K562 (cell line): ENCODE results near the gene NPM1. TPM values are rescaled to one million over a fixed set of nuclear protein-coding genes. Genes with fewer than 3 reads are reported as not detected.
A peak's percentile ranks its signal among the peaks of the same experiment; 100 is the strongest.

Experiments used
- ATAC-seq: fragments of 200-7000 bp; cut with Tn5 transposase; 3 replicates; pipeline ENCODE4 v1.9.1; 2020; ENCODE audit warnings: moderate library complexity
- BruUV-seq: library from RNA; stranded (reverse); fragments of 400-500 nt; replicated peaks from 2 replicates; lab custom pipeline; 2021; lab: Mats Ljungman, UMichigan
- CTCF ChIA-PET: fragments of 300-600 bp; formaldehyde crosslinking; extraction: SDS; loops from one replicate; lab custom pipeline; 2021; ENCODE audit warnings: low intra/inter-chr PET ratio; lab: Yijun Ruan, JAX
- POLR2A ChIA-PET: fragments of 300-600, 350-650 bp; sonication (Branson Sonifier 250); formaldehyde crosslinking; extraction: SDS; loops from one replicate; lab custom pipeline; 2021; ENCODE audit warnings: antibody characterized with exemption, inconsistent platforms; lab: Yijun Ruan, JAX
- DNase-seq, 4 experiments: peaks; one replicate each; pipeline versions ENCODE4 v3.0.0 to v3.0.0-alpha.2; 2011 to 2018; ENCODE audit warnings: low spot score in 3 of 4, mixed read lengths in 3 of 4; ENCODE audit errors: extremely low read depth in 1 of 4
- FAIRE-seq: peaks from 2 replicates; lab custom pipeline; 2011; peaks lifted over from hg19 to GRCh38; lab: Jason Lieb, UNC
- H2AFZ ChIP-seq: 2 replicates; pipeline ENCODE4 v1.6.0; 2011; ENCODE audit warnings: low read depth, low read length, control low read depth, inconsistent platforms
- H3K27ac ChIP-seq: fragments of 200-600 bp; 3 replicates; pipeline ENCODE4 v1.8.0; 2011; ENCODE audit warnings: low read depth, mild to moderate bottlenecking, control low read depth, inconsistent platforms, low read length, moderate library complexity, mixed read lengths; ENCODE audit errors: extremely low read depth
- H3K27me3 ChIP-seq, 2 experiments: fragments of 300-600 bp in 1 of 2; 2 replicates in 1 of 2; 3 replicates in 1 of 2; pipeline versions ENCODE4 v1.6.0 to v1.8.0; 2011; ENCODE audit warnings: inconsistent platforms in 2 of 2, low read length in 2 of 2, mild to moderate bottlenecking in 1 of 2, mixed read lengths in 1 of 2, moderate library complexity in 1 of 2; ENCODE audit not compliant: control insufficient read depth in 2 of 2, insufficient read depth in 2 of 2
- H3K36me3 ChIP-seq: fragments of 300-600 bp; 3 replicates; pipeline ENCODE4 v1.8.0; 2011; ENCODE audit warnings: mild to moderate bottlenecking, low read length, inconsistent platforms; ENCODE audit not compliant: control insufficient read depth, insufficient read depth
- H3K4me1 ChIP-seq, 2 experiments: fragments of 200-600 bp in 1 of 2; replicated peaks in 1 of 2; 2 replicates in 1 of 2; 3 replicates in 1 of 2; pipeline versions ENCODE4 v1.5.1 to v1.8.0; 2011; ENCODE audit warnings: inconsistent platforms in 2 of 2, low read length in 2 of 2, mild to moderate bottlenecking in 1 of 2, mixed read lengths in 1 of 2, moderate library complexity in 1 of 2; ENCODE audit not compliant: control insufficient read depth in 2 of 2, insufficient read depth in 2 of 2
- H3K4me2 ChIP-seq: 2 replicates; pipeline ENCODE4 v1.6.1; 2011; ENCODE audit warnings: low read length, control low read depth, inconsistent platforms, mixed read lengths; ENCODE audit not compliant: insufficient read depth
- H3K4me3 ChIP-seq: fragments of 200-600 bp; sonication (generic), shearing (Covaris generic); 2 replicates; pipeline ENCODE4 v1.5.1; 2016; ENCODE audit warnings: control low read depth, inconsistent platforms
- H3K79me2 ChIP-seq: fragments of 200-600 bp; 3 replicates; pipeline ENCODE4 v1.8.0; 2011; ENCODE audit warnings: low read length, inconsistent platforms; ENCODE audit not compliant: control insufficient read depth, insufficient read depth
- H3K9ac ChIP-seq, 2 experiments: 2 replicates each; pipeline versions ENCODE4 v1.6.0 to v1.6.1; 2011; ENCODE audit warnings: low read depth in 2 of 2, low read length in 2 of 2, control low read depth in 1 of 2, inconsistent platforms in 1 of 2, mild to moderate bottlenecking in 1 of 2, mixed read lengths in 1 of 2; ENCODE audit not compliant: insufficient read depth in 1 of 2
- H3K9me1 ChIP-seq: one replicate; pipeline ENCODE4 v1.6.0; 2011; ENCODE audit warnings: inconsistent platforms, mild to moderate bottlenecking, low read length, moderate library complexity; ENCODE audit not compliant: control insufficient read depth, insufficient read depth
- H3K9me3 ChIP-seq: replicated peaks from 2 replicates; pipeline ENCODE4 v1.5.1; 2011; ENCODE audit warnings: low read depth, low read length, inconsistent platforms; ENCODE audit not compliant: control insufficient read depth, insufficient read depth
- H4K20me1 ChIP-seq: replicated peaks from 2 replicates; pipeline ENCODE4 v1.6.1; 2011; ENCODE audit warnings: low read length, inconsistent platforms, mixed read lengths; ENCODE audit not compliant: control insufficient read depth, insufficient read depth
- ARID1B ChIP-seq: fragments of 450-650 bp; IDR thresholded peaks from 2 replicates; pipeline ENCODE4 v1.6.1; 2016; ENCODE audit warnings: antibody characterized with exemption, mild to moderate bottlenecking, inconsistent platforms
- CHD4 ChIP-seq: fragments of 200-600 bp; sonication (generic); IDR thresholded peaks from 3 replicates; pipeline ENCODE4 v1.6.1; 2012; ENCODE audit warnings: low read depth, mild to moderate bottlenecking, mixed read lengths, low read length, inconsistent platforms; ENCODE audit not compliant: insufficient read depth, insufficient replicate concordance, poor library complexity, severe bottlenecking
- CXXC5 ChIP-seq: fragments of 250-450 bp; sonication (Bioruptor Pico); IDR thresholded peaks from 2 replicates; pipeline ENCODE4 v1.8.0; 2022; ENCODE audit warnings: inconsistent platforms, mild to moderate bottlenecking, moderate library complexity
- GTF2E2 ChIP-seq: fragments of 200-800 bp; sonication (Bioruptor generic); IDR thresholded peaks from 2 replicates; pipeline ENCODE4 v1.6.1; 2016; ENCODE audit warnings: missing genetic modification characterization, missing compliant biosample characterization
- KLF1 ChIP-seq: fragments of 450-650 bp; IDR thresholded peaks from 2 replicates; pipeline ENCODE4 v1.6.1; 2016; ENCODE audit warnings: missing genetic modification characterization, missing compliant biosample characterization
- MEIS2 ChIP-seq: fragments of 450-650 bp; IDR thresholded peaks from 2 replicates; pipeline ENCODE4 v1.6.1; 2014; ENCODE audit warnings: mild to moderate bottlenecking; ENCODE audit not compliant: partially characterized antibody
- NR2C1 ChIP-seq, 2 experiments: fragments of 450-650 bp; IDR thresholded peaks; 2 replicates each; pipeline ENCODE4 v1.6.1; 2017; ENCODE audit warnings: mild to moderate bottlenecking in 2 of 2, antibody characterized with exemption in 1 of 2, inconsistent platforms in 1 of 2, missing compliant biosample characterization in 1 of 2, missing genetic modification characterization in 1 of 2
- POLR2AphosphoS5 ChIP-seq: IDR thresholded peaks from 2 replicates; pipeline ENCODE4 v1.6.1; 2011; ENCODE audit warnings: mild to moderate bottlenecking, low read depth, low read length, moderate library complexity; ENCODE audit not compliant: control insufficient read depth, insufficient read depth
- PTBP1 ChIP-seq: fragments of 200-400 bp; formaldehyde crosslinking; IDR thresholded peaks from 2 replicates; pipeline ENCODE4 v1.6.1; 2017; ENCODE audit warnings: low read depth, low read length
- SMARCA4 ChIP-seq: fragments of 450-650 bp; IDR thresholded peaks from 2 replicates; pipeline ENCODE4 v1.6.1; 2016
- ZBTB33 ChIP-seq: sonication (generic); formaldehyde crosslinking; IDR thresholded peaks from 2 replicates; pipeline ENCODE4 v1.8.1; 2023; ENCODE audit warnings: mild to moderate bottlenecking, missing genetic modification reagents
- ZNF12 ChIP-seq: sonication (generic); formaldehyde crosslinking; IDR thresholded peaks from 2 replicates; pipeline ENCODE4 v1.4.0; 2020; ENCODE audit warnings: mild to moderate bottlenecking, missing genetic modification reagents
- ZNF398 ChIP-seq: fragments of 250-450 bp; sonication (Bioruptor Pico); IDR thresholded peaks from 2 replicates; pipeline ENCODE4 v1.8.0; 2021; ENCODE audit warnings: moderate library complexity, mild to moderate bottlenecking, inconsistent platforms
- ZNF584 ChIP-seq: fragments of 200-800 bp; sonication (Bioruptor generic); IDR thresholded peaks from 2 replicates; pipeline ENCODE4 v1.6.1; 2016; ENCODE audit warnings: low read depth, mild to moderate bottlenecking, missing genetic modification characterization, missing compliant biosample characterization
- ZNF644 ChIP-seq: fragments of 200-800 bp; sonication (Bioruptor generic); IDR thresholded peaks from 2 replicates; pipeline ENCODE4 v1.6.1; 2016; ENCODE audit warnings: low read depth, missing genetic modification characterization, missing compliant biosample characterization
- ZNF717 ChIP-seq: fragments of 250-450 bp; sonication (Bioruptor Pico); IDR thresholded peaks from 2 replicates; pipeline ENCODE4 v1.5.0; 2021
- WGBS: fragments of 100-300 bp; shearing (Covaris generic); methylation state at CpG from one replicate; pipeline ENCODE4 v1.1.6; 2016; ENCODE audit warnings: low coverage, mixed read lengths; ENCODE audit not compliant: insufficient coverage; ENCODE audit errors: missing lambda C conversion rate; 5-methylcytosine and 5-hydroxymethylcytosine counted together
- in situ Hi-C: fragments of 300-500 bp; cut with MboI; formaldehyde crosslinking; loops from 4 replicates; pipeline ENCODE4 v1.15.0; 2018; ENCODE audit warnings: inconsistent platforms, mixed read lengths
- intact Hi-C: fragments of 100-400 bp; cut with micrococcal nuclease; formaldehyde crosslinking; loops from 2 replicates; pipeline ENCODE4 v1.14.2; 2022
- polyA plus RNA-seq, 8 experiments: library from polyadenylated mRNA; depleted of rRNA in 4 of 8; stranded (reverse) in 5 of 8; unstranded in 3 of 8; fragments of >200 nt; fragmentation: Nextera tagmentation in 2 of 8; fragmentation: Illumina TruSeq in 1 of 8; extraction: Ambion mirVana in 2 of 8; extraction: Trizol in 1 of 8; gene quantifications; 2 replicates each; pipeline versions ENCODE4 v1.2.1 to v1.2.3, GENCODE V29; 2011 to 2014; ENCODE audit warnings: inconsistent platforms in 1 of 8, missing spikeins in 1 of 8
- total RNA-seq, 7 experiments: library from RNA; depleted of rRNA in 6 of 7; stranded (reverse); fragments of >200 nt in 6 of 7; fragmentation: Illumina TruSeq in 2 of 7; extraction: Trizol in 2 of 7; gene quantifications; 2 replicates each; pipeline versions ENCODE4 v1.2.1 to v1.2.3, GENCODE V29; 2011 to 2021; ENCODE audit warnings: low replicate concordance in 1 of 7

The NPM1 gene
- total and polyA plus RNA-seq, 9 of the 15 experiments (the other 6 are each of a cell fraction or from before 2014, with no cell fraction given), result 2,438 to 6,909 (median 5,639) TPM

- DNase-seq (peak in 1 of 4 experiments; percentile 29), ATAC-seq (peak; percentile 29), FAIRE-seq (no peak)
- peaks cover 55% of the 10 kb centered on the region for H3K79me2 ChIP-seq
- peaks cover 31% of the 10 kb centered on the region for H4K20me1 ChIP-seq
- H3K27me3 ChIP-seq, result no peaks in the 10 kb centered on the region
- no peak overlapping the region for H2AFZ ChIP-seq
- no peaks in the 10 kb centered on the region for H3K9me1 ChIP-seq
- peaks cover 89% of the 10 kb centered on the region for H3K36me3 ChIP-seq
- no peak overlapping the region for H3K4me3 ChIP-seq
- in situ Hi-C loops, result loop anchor here (10.0 kb wide), 1 partner anchor 625 kb away; no protein-coding TSS in a partner anchor
- ChIA-PET POLR2A (interaction anchor here (0.6 to 1.1 kb wide), 4 partner anchors 10 to 629 kb away, joined by 3 read pairs; no protein-coding TSS in a partner anchor), CTCF (no interaction called here)
- BruUV-seq, result no TSS peak
- no peaks in the 10 kb centered on the region for H3K9me3 ChIP-seq
- peaks cover 0 to 13% of the 10 kb centered on the region in 2 experiments; a peak in 2 of 5 replicates for H3K4me1 ChIP-seq
- intact Hi-C loops, result loop anchor here (2.0 kb wide), 1 partner anchor 19 kb away; no protein-coding TSS in a partner anchor
- 74% methylated on average over 8 of the region's 8 CpGs for WGBS
- no peak overlapping the region for H3K4me2 ChIP-seq
- no peak overlapping the region for H3K9ac ChIP-seq
- peak overlapping the region; percentile 54; the same call in 2 of the 3 replicates for H3K27ac ChIP-seq
- peak; percentile 40; the same call in 1 of the 2 replicates for TF ChIP-seq NR2C1 (IDR thresholded peaks at IDR 0.05)
- TF ChIP-seq NR2C1 (tag; IDR thresholded peaks at IDR 0.05), result peak; percentile 57
- no peak for TF ChIP-seq MEIS2
- TF ChIP-seq GTF2E2, result 0 out of 2 replicates have a peak, but pooled peaks have one; percentile 19
- TF ChIP-seq ZNF584, result peak; percentile 72; the same call in 1 of the 2 replicates
- peak; percentile 47; the same call in 1 of the 2 replicates for TF ChIP-seq CXXC5 (CRISPR knock-in tag)
- TF ChIP-seq ZBTB33 (CRISPR knock-in tag), result no peak
- TF ChIP-seq SMARCA4, result peak; percentile 52; the same call in 1 of the 2 replicates
- TF ChIP-seq ZNF398 (CRISPR knock-in tag), result 0 out of 2 replicates have a peak, but pooled peaks have one; percentile 3
- TF ChIP-seq ZNF644 (tag), result peak; percentile 36; the same call in 1 of the 2 replicates
- TF ChIP-seq ZNF717 (CRISPR knock-in tag), result no peak
- peak; percentile 44; the same call in 1 of the 2 replicates for TF ChIP-seq ARID1B
- TF ChIP-seq PTBP1, result no peak
- TF ChIP-seq KLF1, result peak; percentile 80
- peak; percentile 45; the same call in 1 of the 2 replicates for TF ChIP-seq POLR2AphosphoS5
- TF ChIP-seq CHD4, result no peak
- TF ChIP-seq ZNF12 (CRISPR knock-in tag), result no peak
Measured at GRCh38 chr5:171409164-171410136, 21.8 kb downstream of the NPM1 start.
